ENCODE data around the gene NRM.

The NRM gene

GRCh38 chr6:30647242-30648116 is 43.3 kb downstream of the NRM start (continued):
- TF ChIP-seq ZNF777 (tag by site-specific recombination; IDR thresholded peaks at IDR 0.05; ENCODE audit: borderline replicate concordance), result peak; percentile 48; the same call in 1 of the 2 replicates
- no peak for TF ChIP-seq ZNF157 (tag by site-specific recombination; IDR thresholded peaks at IDR 0.05)
- TF ChIP-seq ZNF548 (tag by site-specific recombination; IDR thresholded peaks at IDR 0.05), result no peak
- TF ChIP-seq ZNF324 (tag by site-specific recombination; IDR thresholded peaks at IDR 0.05), result peak; percentile 34; the same call in 1 of the 2 replicates
- no peak for TF ChIP-seq ZNF426 (tag by site-specific recombination; IDR thresholded peaks at IDR 0.05)
- TF ChIP-seq, protein P1, sequence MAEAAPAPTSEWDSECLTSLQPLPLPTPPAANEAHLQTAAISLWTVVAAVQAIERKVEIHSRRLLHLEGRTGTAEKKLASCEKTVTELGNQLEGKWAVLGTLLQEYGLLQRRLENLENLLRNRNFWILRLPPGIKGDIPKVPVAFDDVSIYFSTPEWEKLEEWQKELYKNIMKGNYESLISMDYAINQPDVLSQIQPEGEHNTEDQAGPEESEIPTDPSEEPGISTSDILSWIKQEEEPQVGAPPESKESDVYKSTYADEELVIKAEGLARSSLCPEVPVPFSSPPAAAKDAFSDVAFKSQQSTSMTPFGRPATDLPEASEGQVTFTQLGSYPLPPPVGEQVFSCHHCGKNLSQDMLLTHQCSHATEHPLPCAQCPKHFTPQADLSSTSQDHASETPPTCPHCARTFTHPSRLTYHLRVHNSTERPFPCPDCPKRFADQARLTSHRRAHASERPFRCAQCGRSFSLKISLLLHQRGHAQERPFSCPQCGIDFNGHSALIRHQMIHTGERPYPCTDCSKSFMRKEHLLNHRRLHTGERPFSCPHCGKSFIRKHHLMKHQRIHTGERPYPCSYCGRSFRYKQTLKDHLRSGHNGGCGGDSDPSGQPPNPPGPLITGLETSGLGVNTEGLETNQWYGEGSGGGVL (tag by site-specific recombination; IDR thresholded peaks at IDR 0.05), result peak; percentile 98; the same call in 1 of the 2 replicates
- TF ChIP-seq, protein P2, sequence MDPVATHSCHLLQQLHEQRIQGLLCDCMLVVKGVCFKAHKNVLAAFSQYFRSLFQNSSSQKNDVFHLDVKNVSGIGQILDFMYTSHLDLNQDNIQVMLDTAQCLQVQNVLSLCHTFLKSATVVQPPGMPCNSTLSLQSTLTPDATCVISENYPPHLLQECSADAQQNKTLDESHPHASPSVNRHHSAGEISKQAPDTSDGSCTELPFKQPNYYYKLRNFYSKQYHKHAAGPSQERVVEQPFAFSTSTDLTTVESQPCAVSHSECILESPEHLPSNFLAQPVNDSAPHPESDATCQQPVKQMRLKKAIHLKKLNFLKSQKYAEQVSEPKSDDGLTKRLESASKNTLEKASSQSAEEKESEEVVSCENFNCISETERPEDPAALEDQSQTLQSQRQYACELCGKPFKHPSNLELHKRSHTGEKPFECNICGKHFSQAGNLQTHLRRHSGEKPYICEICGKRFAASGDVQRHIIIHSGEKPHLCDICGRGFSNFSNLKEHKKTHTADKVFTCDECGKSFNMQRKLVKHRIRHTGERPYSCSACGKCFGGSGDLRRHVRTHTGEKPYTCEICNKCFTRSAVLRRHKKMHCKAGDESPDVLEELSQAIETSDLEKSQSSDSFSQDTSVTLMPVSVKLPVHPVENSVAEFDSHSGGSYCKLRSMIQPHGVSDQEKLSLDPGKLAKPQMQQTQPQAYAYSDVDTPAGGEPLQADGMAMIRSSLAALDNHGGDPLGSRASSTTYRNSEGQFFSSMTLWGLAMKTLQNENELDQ (tag by site-specific recombination; IDR thresholded peaks at IDR 0.05; ENCODE audit: low read depth), result no peak
- TF ChIP-seq ZNF488 (tag by site-specific recombination; IDR thresholded peaks at IDR 0.05), result no peak
- no peak; the same call in 1 of the 2 replicates for TF ChIP-seq SCRT1 (tag by site-specific recombination; IDR thresholded peaks at IDR 0.05; ENCODE audit: borderline replicate concordance)
- peak; percentile 86; the same call in 1 of the 2 replicates for TF ChIP-seq ZBTB20 (tag by site-specific recombination; IDR thresholded peaks at IDR 0.05)
- no peak for TF ChIP-seq ZNF473 (tag by site-specific recombination; IDR thresholded peaks at IDR 0.05)
- no peak for TF ChIP-seq ZNF19 (tag by site-specific recombination; IDR thresholded peaks at IDR 0.05; ENCODE audit: low read depth)
- no peak for TF ChIP-seq TCF7L2 (IDR thresholded peaks at IDR 0.05; ENCODE audit: borderline replicate concordance, low read depth, low read length)
- peak; percentile 82; the same call in 1 of the 2 replicates for TF ChIP-seq ZNF2 (tag by site-specific recombination; IDR thresholded peaks at IDR 0.05)
- no peak for TF ChIP-seq PRDM1 (tag by site-specific recombination; IDR thresholded peaks at IDR 0.05)
- TF ChIP-seq ZNF266 (tag by site-specific recombination; IDR thresholded peaks at IDR 0.05; ENCODE audit: low read depth), result no peak
- no peak for TF ChIP-seq ZNF311 (tag by site-specific recombination; IDR thresholded peaks at IDR 0.05; ENCODE audit: borderline replicate concordance)
- no peak for TF ChIP-seq BCL6B (tag by site-specific recombination; IDR thresholded peaks at IDR 0.05)
- TF ChIP-seq, protein P3, sequence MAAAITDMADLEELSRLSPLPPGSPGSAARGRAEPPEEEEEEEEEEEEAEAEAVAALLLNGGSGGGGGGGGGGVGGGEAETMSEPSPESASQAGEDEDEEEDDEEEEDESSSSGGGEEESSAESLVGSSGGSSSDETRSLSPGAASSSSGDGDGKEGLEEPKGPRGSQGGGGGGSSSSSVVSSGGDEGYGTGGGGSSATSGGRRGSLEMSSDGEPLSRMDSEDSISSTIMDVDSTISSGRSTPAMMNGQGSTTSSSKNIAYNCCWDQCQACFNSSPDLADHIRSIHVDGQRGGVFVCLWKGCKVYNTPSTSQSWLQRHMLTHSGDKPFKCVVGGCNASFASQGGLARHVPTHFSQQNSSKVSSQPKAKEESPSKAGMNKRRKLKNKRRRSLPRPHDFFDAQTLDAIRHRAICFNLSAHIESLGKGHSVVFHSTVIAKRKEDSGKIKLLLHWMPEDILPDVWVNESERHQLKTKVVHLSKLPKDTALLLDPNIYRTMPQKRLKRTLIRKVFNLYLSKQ (tag by site-specific recombination; IDR thresholded peaks at IDR 0.05; ENCODE audit: borderline replicate concordance), result no peak
